ENCODE measurements around the gene TBXA2R. TPM values are rescaled to one million over a fixed set of nuclear protein-coding genes. Genes with fewer than 3 reads are reported as not detected.
"Not testable (repeated sequence)": the region's sequence is repeated elsewhere in the genome, so short reads cannot be mapped to it uniquely, and the experiment has no call there.

Gene TBXA2R
- total RNA-seq, 1 donor from 2014 or later, result not detected

- no peak for TF ChIP-seq CTCF (IDR thresholded peaks at IDR 0.05; ENCODE audit: partially characterized antibody, unreplicated experiment)
- H3K36me3 Mint-ChIP-seq (ENCODE audit: unreplicated experiment), result no peaks in the 10 kb centered on the region
- H3K27ac Mint-ChIP-seq (ENCODE audit: unreplicated experiment), result no peak overlapping the region
- peaks cover 24% of the 10 kb centered on the region for H3K9me3 Mint-ChIP-seq (ENCODE audit: unreplicated experiment)
- peaks cover 20% of the 10 kb centered on the region for H3K27me3 Mint-ChIP-seq (ENCODE audit: unreplicated experiment)
- H3K4me3 Mint-ChIP-seq (ENCODE audit: unreplicated experiment), result no peak overlapping the region
- H3K4me1 Mint-ChIP-seq (ENCODE audit: low read depth, unreplicated experiment), result peaks cover 9% of the 10 kb centered on the region
- DNase-seq, result no peak
These were observed 46.6 kb upstream of the TBXA2R start for GRCh38 chr19:3653081-3653795.

DNA sequence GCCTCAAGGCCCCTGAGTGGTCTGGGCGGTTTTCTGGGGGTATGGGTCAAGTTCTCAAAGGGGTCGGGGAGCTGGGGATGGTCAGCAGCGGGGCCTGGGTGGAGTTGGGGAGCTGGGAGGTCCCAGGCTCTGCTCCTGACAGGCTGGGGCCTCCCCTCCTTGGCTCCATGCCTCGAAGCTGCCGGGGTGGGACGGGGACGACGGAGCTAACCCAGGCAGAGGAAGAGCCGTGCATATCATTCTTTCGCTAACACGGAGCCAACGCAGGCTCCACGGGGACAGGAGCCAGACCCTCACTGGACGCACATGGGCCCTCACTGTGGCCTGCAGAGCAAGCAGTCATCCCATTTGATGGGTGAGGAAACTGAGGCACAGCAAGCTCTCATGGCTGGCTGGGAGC is 45.7 kb upstream of the TBXA2R start:
- TF ChIP-seq CTCF (IDR thresholded peaks at IDR 0.05; ENCODE audit: partially characterized antibody, unreplicated experiment), result no peak
- DNase-seq, result no peak
- peaks cover 16% of the 10 kb centered on the region for H3K27me3 Mint-ChIP-seq (ENCODE audit: unreplicated experiment)
- H3K36me3 Mint-ChIP-seq (ENCODE audit: unreplicated experiment), result no peaks in the 10 kb centered on the region
- peaks cover 6% of the 10 kb centered on the region for H3K4me1 Mint-ChIP-seq (ENCODE audit: low read depth, unreplicated experiment)
- peaks cover 21% of the 10 kb centered on the region for H3K9me3 Mint-ChIP-seq (ENCODE audit: unreplicated experiment)
- H3K27ac Mint-ChIP-seq (ENCODE audit: unreplicated experiment), result no peak overlapping the region
- H3K4me3 Mint-ChIP-seq (ENCODE audit: unreplicated experiment), result no peak overlapping the region

DNA sequence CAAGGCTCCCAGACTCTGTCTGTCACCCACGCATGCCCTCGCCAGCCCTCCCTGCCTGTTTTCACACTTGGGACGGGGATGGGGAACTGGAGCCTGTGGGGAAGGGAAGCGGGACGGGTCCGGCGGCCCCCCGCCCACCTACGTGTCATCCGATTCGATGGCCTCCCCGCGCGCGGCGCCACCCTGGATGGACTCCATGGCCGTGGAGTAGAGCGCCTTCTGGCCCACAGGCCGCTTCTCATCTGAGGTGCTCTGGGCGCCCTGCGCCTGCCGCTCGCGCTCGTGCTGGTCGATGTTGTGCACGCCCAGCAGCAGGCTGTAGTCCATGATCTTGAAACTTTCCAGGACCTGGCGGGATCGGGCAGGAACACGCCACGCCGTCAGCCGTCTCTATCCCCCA is 45.0 kb upstream of the TBXA2R start:
- Mint-ChIP-seq H3K9me3 (ENCODE audit: unreplicated experiment) (peaks cover 15% of the 10 kb centered on the region), H3K27me3 (ENCODE audit: unreplicated experiment) (peaks cover 12% of the 10 kb centered on the region), H3K4me3 (ENCODE audit: unreplicated experiment) (no peak overlapping the region), H3K36me3 (ENCODE audit: unreplicated experiment) (no peaks in the 10 kb centered on the region), H3K4me1 (ENCODE audit: low read depth, unreplicated experiment) (peaks cover 3% of the 10 kb centered on the region), H3K27ac (ENCODE audit: unreplicated experiment) (no peak overlapping the region)
- no peak for TF ChIP-seq CTCF (IDR thresholded peaks at IDR 0.05; ENCODE audit: partially characterized antibody, unreplicated experiment)
- DNase-seq, result no peak

- Mint-ChIP-seq H3K36me3 (ENCODE audit: unreplicated experiment) (no peaks in the 10 kb centered on the region), H3K27me3 (ENCODE audit: unreplicated experiment) (peaks cover 7% of the 10 kb centered on the region), H3K4me1 (ENCODE audit: low read depth, unreplicated experiment) (peaks cover 2% of the 10 kb centered on the region), H3K4me3 (ENCODE audit: unreplicated experiment) (no peak overlapping the region), H3K27ac (ENCODE audit: unreplicated experiment) (no peak overlapping the region), H3K9me3 (ENCODE audit: unreplicated experiment) (peaks cover 8% of the 10 kb centered on the region)
- no peak for DNase-seq
- no peak for TF ChIP-seq CTCF (IDR thresholded peaks at IDR 0.05; ENCODE audit: partially characterized antibody, unreplicated experiment)
These were observed 43.2 kb upstream of the TBXA2R start for GRCh38 chr19:3649888-3650287.

DNA sequence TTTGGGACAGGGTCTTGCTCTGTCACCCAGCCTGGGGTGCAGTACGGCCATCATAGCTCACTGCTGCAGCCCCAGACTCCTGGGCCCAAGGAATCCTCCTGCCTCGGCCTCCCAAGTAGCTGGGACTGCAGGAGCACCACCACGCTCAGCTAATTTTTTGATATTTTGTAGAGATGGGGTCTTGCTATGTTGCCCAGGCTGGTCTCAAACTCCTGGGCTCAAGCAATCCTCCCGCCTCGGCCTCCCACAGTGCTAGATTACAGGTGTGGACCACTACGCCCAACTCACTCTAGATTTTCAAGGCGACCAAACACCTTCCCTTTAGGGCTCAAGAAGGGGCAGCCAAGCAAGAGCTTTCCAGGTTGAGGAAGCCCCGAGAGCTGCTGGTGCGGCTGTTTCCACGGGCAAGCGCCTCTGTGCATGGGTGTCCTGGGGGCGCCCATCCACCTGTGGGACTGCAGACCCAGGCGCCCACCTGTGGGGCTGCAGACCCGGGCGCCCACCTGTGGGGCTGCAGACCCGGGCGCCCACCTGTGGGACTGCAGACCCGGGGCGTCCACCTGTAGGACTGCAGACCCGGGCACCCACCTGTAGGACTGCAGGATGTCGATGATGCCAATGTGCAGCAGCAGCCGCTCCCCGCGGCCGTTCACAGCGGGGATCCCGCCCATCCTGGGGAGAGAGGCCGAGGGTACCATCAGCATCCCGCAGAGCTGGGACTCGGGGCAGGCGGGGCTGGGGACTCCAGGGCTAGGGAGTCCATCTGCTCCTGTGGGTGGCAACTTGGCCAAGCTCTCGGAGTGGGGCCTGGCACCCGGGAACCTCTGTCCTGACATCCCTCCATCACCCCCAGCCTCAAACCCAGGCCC is 41.6 kb upstream of the TBXA2R start:
- H3K4me1 Mint-ChIP-seq (ENCODE audit: low read depth, unreplicated experiment), result peaks cover 2% of the 10 kb centered on the region
- no peak for DNase-seq
- no peak for TF ChIP-seq CTCF (IDR thresholded peaks at IDR 0.05; ENCODE audit: partially characterized antibody, unreplicated experiment)
- H3K9me3 Mint-ChIP-seq (ENCODE audit: unreplicated experiment), result peaks cover 8% of the 10 kb centered on the region
- no peaks in the 10 kb centered on the region for H3K36me3 Mint-ChIP-seq (ENCODE audit: unreplicated experiment)
- no peak overlapping the region for H3K4me3 Mint-ChIP-seq (ENCODE audit: unreplicated experiment)
- peaks cover 4% of the 10 kb centered on the region for H3K27me3 Mint-ChIP-seq (ENCODE audit: unreplicated experiment)
- no peak overlapping the region for H3K27ac Mint-ChIP-seq (ENCODE audit: unreplicated experiment)

DNA sequence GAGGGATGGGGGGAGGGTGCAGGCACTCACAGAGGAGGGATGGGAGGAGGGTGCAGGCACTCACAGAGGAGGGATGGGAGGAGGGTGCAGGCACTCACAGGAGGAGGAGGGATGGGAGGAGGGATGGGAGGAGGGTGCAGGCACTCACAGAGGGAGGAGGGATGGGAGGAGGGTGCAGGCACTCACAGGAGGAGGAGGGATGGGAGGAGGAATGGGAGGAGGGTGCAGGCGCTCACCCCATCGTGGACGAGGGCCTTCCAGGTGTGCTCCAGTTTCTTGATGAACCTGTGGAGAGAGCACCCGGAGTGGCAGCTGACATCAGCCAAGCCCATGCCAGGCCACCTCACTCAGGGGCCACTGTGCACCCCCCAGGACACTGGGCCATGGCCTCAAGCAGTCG is 40.4 kb upstream of the TBXA2R start:
- not testable (repeated sequence) for H3K36me3 Mint-ChIP-seq (ENCODE audit: unreplicated experiment); H3K27me3 Mint-ChIP-seq (ENCODE audit: unreplicated experiment); H3K4me1 Mint-ChIP-seq (ENCODE audit: low read depth, unreplicated experiment); H3K27ac Mint-ChIP-seq (ENCODE audit: unreplicated experiment); DNase-seq; H3K4me3 Mint-ChIP-seq (ENCODE audit: unreplicated experiment)
- H3K9me3 Mint-ChIP-seq (ENCODE audit: unreplicated experiment), result peaks cover 10% of the 10 kb centered on the region
